Stimulated activated CD4-positive, alpha-beta T cell treated with anti-CD3 and anti-CD28 coated beads, Interleukin-4, amount 100 ng/mL, for 1 hour (primary cell): Measurements from ENCODE around the gene TMSB15A.
"Not testable (repeated sequence)": the region's sequence is repeated elsewhere in the genome, so short reads cannot be mapped to it uniquely, and the experiment has no call there.

Experiments
- DNase-seq: peaks from one replicate; pipeline ENCODE4 v3.0.0-alpha.2; 2020

The TMSB15A gene

GRCh38 chrX:102515975-102516941, at the start of gene TMSB15A:
Gene TMSB15A (minus strand): TSS chrX:102516739.
- DNase-seq = peak; percentile 67

- DNase-seq = no peak
Observed at GRCh38 chrX:102560423-102561068, 44.0 kb upstream of the TMSB15A start.

- DNase-seq = no peak
Observed at GRCh38 chrX:102558607-102559006, 42.1 kb upstream of the TMSB15A start.

GRCh38 chrX:102548231-102548630, 31.7 kb upstream of the TMSB15A start:
- no peak for DNase-seq

- peak; percentile 3 for DNase-seq
Observed at GRCh38 chrX:102546828-102547493, 30.4 kb upstream of the TMSB15A start.

GRCh38 chrX:102546175-102546574, 29.6 kb upstream of the TMSB15A start:
- DNase-seq = not testable (repeated sequence)

- DNase-seq = no peak
Observed at GRCh38 chrX:102535958-102536357, 19.4 kb upstream of the TMSB15A start.

GRCh38 chrX:102517326-102517725, 787 bp upstream of the TMSB15A start:
- DNase-seq = no peak

GRCh38 chrX:102514536-102514935, 2.0 kb downstream of the TMSB15A start:
- DNase-seq = no peak

- no peak for DNase-seq
Observed at GRCh38 chrX:102498732-102499131, 17.8 kb downstream of the TMSB15A start.

- no peak for DNase-seq
Observed at GRCh38 chrX:102491766-102492165, 24.8 kb downstream of the TMSB15A start.

- not testable (repeated sequence) for DNase-seq
Observed at GRCh38 chrX:102478765-102479164, 37.8 kb downstream of the TMSB15A start.

GRCh38 chrX:102471762-102472220, 44.7 kb downstream of the TMSB15A start, which contains the start of gene TCP11X2:
Gene TCP11X2 (minus strand): TSS chrX:102471812.
- not testable (repeated sequence) for DNase-seq

- DNase-seq = not testable (repeated sequence)
Observed at GRCh38 chrX:102470215-102470614, 46.3 kb downstream of the TMSB15A start.
